Measurements from ENCODE around the gene PIEZO1. TPM values are rescaled to one million over a fixed set of nuclear protein-coding genes. Genes with fewer than 3 reads are reported as not detected.

Gene PIEZO1
- total RNA-seq, 2 experiments from 2014 or later, result 269 to 347 TPM

- CTCF ChIA-PET, result interaction anchor here (1.9 to 2.7 kb wide), 2 partner anchors 16 to 36 kb away, joined by 7 to 14 read pairs; no protein-coding TSS in a partner anchor
- H3K36me3 Mint-ChIP-seq, result peaks cover 5% of the 10 kb centered on the region
- H3K27me3 Mint-ChIP-seq, result no peaks in the 10 kb centered on the region
- ATAC-seq, result no peak
- H3K27ac Mint-ChIP-seq, result no peak overlapping the region
- H3K9me3 Mint-ChIP-seq (ENCODE audit: low read depth), result no peaks in the 10 kb centered on the region
- H3K4me3 Mint-ChIP-seq, result no peak overlapping the region
- peaks cover 19% of the 10 kb centered on the region for H3K4me1 Mint-ChIP-seq
- DNase-seq, result no peak
These were observed 119.5 kb downstream of the PIEZO1 start for GRCh38 chr16:88665570-88665969.

Small RNA genes lying within 50 kb of the gene (microRNA-seq; reads per million reads assigned to microRNA genes)
- gene MIR4722, result not detected

Other genes starting within 250 kb of the PIEZO1 start
- gene ZC3H18, start 214.8 kb downstream of the PIEZO1 start, total RNA-seq, result 10 to 100 TPM; 88.1 to 93.9 TPM
- under 1 TPM in 1 of 2 experiments, not detected in 1; 0.29 TPM for gene IL17C, start 146.6 kb downstream of the PIEZO1 start, total RNA-seq
- 100 to 1,000 TPM; 461 to 494 TPM for gene CYBA, start 134.2 kb downstream of the PIEZO1 start, total RNA-seq
- gene MVD, start 122.1 kb downstream of the PIEZO1 start, total RNA-seq, result 100 to 1,000 TPM; 112 to 134 TPM
- gene SNAI3, start 98.7 kb downstream of the PIEZO1 start, total RNA-seq, result 10 to 100 TPM in 1 of 2 experiments, 1 to 10 TPM in 1; 5.6 to 14.1 TPM
- gene RNF166, start 78.8 kb downstream of the PIEZO1 start, total RNA-seq, result 100 to 1,000 TPM; 124 to 174 TPM
- gene CTU2, start 78.7 kb downstream of the PIEZO1 start, total RNA-seq, result 10 to 100 TPM; 31.1 to 40.0 TPM
- 100 to 1,000 TPM; 124 to 191 TPM for gene CDT1, start 18.6 kb upstream of the PIEZO1 start, total RNA-seq
- 100 to 1,000 TPM; 127 to 148 TPM for gene APRT, start 26.7 kb upstream of the PIEZO1 start, total RNA-seq
- gene GALNS, start 71.7 kb upstream of the PIEZO1 start, total RNA-seq, result 10 to 100 TPM; 30.8 to 38.8 TPM
- gene TRAPPC2L, start 71.9 kb upstream of the PIEZO1 start, total RNA-seq, result 10 to 100 TPM; 49.2 to 51.3 TPM
- not detected for gene PABPN1L, start 81.4 kb upstream of the PIEZO1 start, total RNA-seq
- gene CBFA2T3, start 192.0 kb upstream of the PIEZO1 start, total RNA-seq, result under 1 TPM in 1 of 2 experiments, not detected in 1; 0.21 TPM